HepG2 (cell line): Measurements from ENCODE around the gene OPTN.

ENCODE experiments used
- CC2D1A ChIP-seq: sonication (generic); formaldehyde crosslinking; IDR thresholded peaks from 2 replicates; pipeline ENCODE4 v1.8.1; 2023; ENCODE audit warnings: mild to moderate bottlenecking, missing genetic modification reagents
- NFYB ChIP-seq: sonication (generic); formaldehyde crosslinking; IDR thresholded peaks from 2 replicates; pipeline ENCODE4 v1.4.0; 2020; ENCODE audit warnings: missing genetic modification reagents
- U2AF1 ChIP-seq: fragments of 200-400 bp; formaldehyde crosslinking; optimal IDR thresholded peaks from 2 replicates; pipeline ENCODE3; 2017; ENCODE audit warnings: mild to moderate bottlenecking, low read depth, low read length
- XBP1 ChIP-seq: sonication (generic); formaldehyde crosslinking; IDR thresholded peaks from 2 replicates; pipeline ENCODE4 v1.5.0; 2020; ENCODE audit warnings: missing genetic modification reagents
- TF ChIP-seq, protein P1 (sequence below), 2 experiments: sonication (generic) in 1 of 2; formaldehyde crosslinking in 1 of 2; IDR thresholded peaks; 2 replicates each; pipeline versions ENCODE4 v1.4.0 to v1.6.1; 2016 to 2020; ENCODE audit warnings: borderline replicate concordance in 1 of 2, low read depth in 1 of 2, mild to moderate bottlenecking in 1 of 2, missing genetic modification reagents in 1 of 2
- TF ChIP-seq, protein P2 (sequence below): sonication (generic); formaldehyde crosslinking; IDR thresholded peaks from 2 replicates; pipeline ENCODE4 v1.4.0; 2020; ENCODE audit warnings: missing genetic modification reagents

DNA sequence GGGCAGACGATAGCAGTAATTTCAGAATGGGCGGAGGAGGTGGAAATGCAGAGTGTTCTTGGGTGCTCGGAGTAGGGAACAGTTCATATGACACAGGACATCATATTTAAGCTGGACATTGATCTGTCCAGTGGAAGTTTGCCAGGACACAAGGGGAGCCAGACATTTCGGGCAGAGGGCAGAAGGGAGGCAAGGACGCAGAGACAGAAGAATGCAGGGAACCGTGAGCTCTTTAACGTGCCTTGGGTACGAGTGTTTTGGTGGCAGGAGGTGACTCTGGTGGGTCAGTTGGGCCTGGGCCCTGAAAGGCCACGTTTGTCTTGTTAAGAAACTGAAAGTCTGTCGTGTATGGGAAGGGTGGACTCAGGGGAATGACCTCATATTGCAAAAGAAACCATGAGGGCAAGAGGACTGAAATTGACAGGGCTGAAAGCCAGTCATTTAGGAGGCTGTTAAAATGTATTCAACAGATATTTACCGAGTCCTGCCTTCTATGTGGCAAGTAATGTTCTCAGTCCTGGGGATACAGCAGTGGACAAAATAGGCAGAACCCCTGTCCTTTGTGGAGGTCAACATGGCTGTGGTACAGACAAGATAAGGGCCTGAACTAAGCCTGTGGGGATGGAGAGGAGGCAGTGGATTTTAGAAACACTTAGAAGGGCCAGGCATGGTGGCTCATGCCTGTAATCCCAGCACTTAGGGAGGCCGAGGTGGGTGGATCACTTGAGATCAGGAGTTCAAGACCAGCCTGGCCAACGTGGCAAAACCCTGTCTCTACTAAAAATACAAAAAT is 2.2 kb downstream of the OPTN start:
- TF ChIP-seq U2AF1 (no peak), CC2D1A (CRISPR knock-in tag) (no peak), XBP1 (CRISPR knock-in tag) (no peak), NFYB (peak; percentile 53; the same call in 1 of the 2 replicates)
- TF ChIP-seq, protein P1, sequence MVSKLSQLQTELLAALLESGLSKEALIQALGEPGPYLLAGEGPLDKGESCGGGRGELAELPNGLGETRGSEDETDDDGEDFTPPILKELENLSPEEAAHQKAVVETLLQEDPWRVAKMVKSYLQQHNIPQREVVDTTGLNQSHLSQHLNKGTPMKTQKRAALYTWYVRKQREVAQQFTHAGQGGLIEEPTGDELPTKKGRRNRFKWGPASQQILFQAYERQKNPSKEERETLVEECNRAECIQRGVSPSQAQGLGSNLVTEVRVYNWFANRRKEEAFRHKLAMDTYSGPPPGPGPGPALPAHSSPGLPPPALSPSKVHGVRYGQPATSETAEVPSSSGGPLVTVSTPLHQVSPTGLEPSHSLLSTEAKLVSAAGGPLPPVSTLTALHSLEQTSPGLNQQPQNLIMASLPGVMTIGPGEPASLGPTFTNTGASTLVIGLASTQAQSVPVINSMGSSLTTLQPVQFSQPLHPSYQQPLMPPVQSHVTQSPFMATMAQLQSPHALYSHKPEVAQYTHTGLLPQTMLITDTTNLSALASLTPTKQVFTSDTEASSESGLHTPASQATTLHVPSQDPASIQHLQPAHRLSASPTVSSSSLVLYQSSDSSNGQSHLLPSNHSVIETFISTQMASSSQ (IDR thresholded peaks at IDR 0.05; ENCODE audit: low read depth), result no peak
- TF ChIP-seq, protein P1 (CRISPR knock-in tag; IDR thresholded peaks at IDR 0.05; ENCODE audit: borderline replicate concordance), result no peak
- TF ChIP-seq, protein P2, sequence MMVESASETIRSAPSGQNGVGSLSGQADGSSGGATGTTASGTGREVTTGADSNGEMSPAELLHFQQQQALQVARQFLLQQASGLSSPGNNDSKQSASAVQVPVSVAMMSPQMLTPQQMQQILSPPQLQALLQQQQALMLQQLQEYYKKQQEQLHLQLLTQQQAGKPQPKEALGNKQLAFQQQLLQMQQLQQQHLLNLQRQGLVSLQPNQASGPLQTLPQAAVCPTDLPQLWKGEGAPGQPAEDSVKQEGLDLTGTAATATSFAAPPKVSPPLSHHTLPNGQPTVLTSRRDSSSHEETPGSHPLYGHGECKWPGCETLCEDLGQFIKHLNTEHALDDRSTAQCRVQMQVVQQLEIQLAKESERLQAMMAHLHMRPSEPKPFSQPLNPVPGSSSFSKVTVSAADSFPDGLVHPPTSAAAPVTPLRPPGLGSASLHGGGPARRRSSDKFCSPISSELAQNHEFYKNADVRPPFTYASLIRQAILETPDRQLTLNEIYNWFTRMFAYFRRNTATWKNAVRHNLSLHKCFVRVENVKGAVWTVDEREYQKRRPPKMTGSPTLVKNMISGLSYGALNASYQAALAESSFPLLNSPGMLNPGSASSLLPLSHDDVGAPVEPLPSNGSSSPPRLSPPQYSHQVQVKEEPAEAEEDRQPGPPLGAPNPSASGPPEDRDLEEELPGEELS (CRISPR knock-in tag), result no peak
